ENCODE results near the gene AGPAT4.

The AGPAT4 gene

GRCh38 chr6:161299726-161300125 is 25.9 kb upstream of the AGPAT4 start:
- TF ChIP-seq CTCF (IDR thresholded peaks at IDR 0.05; ENCODE audit: low read depth, low read length), result no peak
- no peak for DNase-seq (ENCODE audit: low read depth in 2 of 2)
- H3K4me3 ChIP-seq (replicated peaks in 1 of 2; ENCODE audit: low read depth in 2 of 2, low read length in 2 of 2), result no peak overlapping the region

- no peak overlapping the region for H3K4me3 ChIP-seq (replicated peaks in 1 of 2; ENCODE audit: low read depth in 2 of 2, low read length in 2 of 2)
- TF ChIP-seq CTCF (IDR thresholded peaks at IDR 0.05; ENCODE audit: low read depth, low read length), result no peak
- DNase-seq (ENCODE audit: low read depth in 2 of 2), result no peak
Observed at GRCh38 chr6:161295784-161296183, 21.9 kb upstream of the AGPAT4 start.

GRCh38 chr6:161292650-161293281 is 18.9 kb upstream of the AGPAT4 start:
- TF ChIP-seq CTCF (IDR thresholded peaks at IDR 0.05; ENCODE audit: low read depth, low read length), result no peak
- peak in 1 of 2 donors; percentile 11 for DNase-seq (ENCODE audit: low read depth in 2 of 2)
- no peak overlapping the region for H3K4me3 ChIP-seq (replicated peaks in 1 of 2; ENCODE audit: low read depth in 2 of 2, low read length in 2 of 2)

GRCh38 chr6:161292145-161292544 is 18.3 kb upstream of the AGPAT4 start:
- no peak for TF ChIP-seq CTCF (IDR thresholded peaks at IDR 0.05; ENCODE audit: low read depth, low read length)
- no peak for DNase-seq (ENCODE audit: low read depth in 2 of 2)
- H3K4me3 ChIP-seq (replicated peaks in 1 of 2; ENCODE audit: low read depth in 2 of 2, low read length in 2 of 2), result no peak overlapping the region

GRCh38 chr6:161290751-161291150 is 16.9 kb upstream of the AGPAT4 start:
- TF ChIP-seq CTCF (IDR thresholded peaks at IDR 0.05; ENCODE audit: low read depth, low read length), result no peak
- no peak overlapping the region for H3K4me3 ChIP-seq (replicated peaks in 1 of 2; ENCODE audit: low read depth in 2 of 2, low read length in 2 of 2)
- DNase-seq (ENCODE audit: low read depth in 2 of 2), result no peak

GRCh38 chr6:161284653-161285052 is 10.8 kb upstream of the AGPAT4 start:
- no peak for DNase-seq (ENCODE audit: low read depth in 2 of 2)
- H3K4me3 ChIP-seq (replicated peaks in 1 of 2; ENCODE audit: low read depth in 2 of 2, low read length in 2 of 2), result no peak overlapping the region
- no peak for TF ChIP-seq CTCF (IDR thresholded peaks at IDR 0.05; ENCODE audit: low read depth, low read length)

- TF ChIP-seq CTCF (IDR thresholded peaks at IDR 0.05; ENCODE audit: low read depth, low read length), result no peak
- no peak for DNase-seq (ENCODE audit: low read depth in 2 of 2)
- H3K4me3 ChIP-seq (replicated peaks in 1 of 2; ENCODE audit: low read depth in 2 of 2, low read length in 2 of 2), result no peak overlapping the region
Observed at GRCh38 chr6:161281092-161281491, 7.2 kb upstream of the AGPAT4 start.
